Spleen (tissue), 7 donors: ENCODE data around the gene MREG.

Source experiments
- CTCF ChIP-seq, 11 experiments: fragments of 200-600 bp in 7 of 11; fragments of 450-650 bp in 4 of 11; sonication (generic) in 4 of 11; IDR thresholded peaks in 8 of 11; conservative IDR thresholded peaks in 3 of 11; 1 replicate in 7 of 11; 2 replicates in 4 of 11; pipeline versions ENCODE4 v1.4.0 to v1.8.0; 2016 to 2021; ENCODE audit warnings: antibody characterized with exemption in 11 of 11, inconsistent platforms in 4 of 11, mild to moderate bottlenecking in 1 of 11
- POLR2AphosphoS5 ChIP-seq, 3 donors: sonication (generic); formaldehyde crosslinking; IDR thresholded peaks; one replicate each; pipeline ENCODE4 v1.5.1; 2017; ENCODE audit warnings: antibody characterized with exemption in 3 of 3
- donor health status: DM: no; HTN: no; CAD: no; lungs with moderate emphysema.
- donor health status: DM: no; HTN: no; CAD: no.
- donor health status: DM: no; HTN: no; CAD: no.

- TF ChIP-seq CTCF (IDR thresholded peaks at IDR 0.05 in 8 of 11, conservative IDR thresholded peaks at IDR 0.05 in 3 of 11) (no peak), POLR2AphosphoS5 (IDR thresholded peaks at IDR 0.05) (no peak)
These were observed 110.1 kb downstream of the MREG start for GRCh38 chr2:215903203-215903602.
